GM19452 (cell line): Measurements from ENCODE around the gene FMO2.

ENCODE experiments used
- ATAC-seq: cut with Tn5 transposase; IDR thresholded peaks from one replicate; pipeline ENCODE4 v1.9.1; 2021; ENCODE audit not compliant: unreplicated experiment

FMO2 gene

DNA sequence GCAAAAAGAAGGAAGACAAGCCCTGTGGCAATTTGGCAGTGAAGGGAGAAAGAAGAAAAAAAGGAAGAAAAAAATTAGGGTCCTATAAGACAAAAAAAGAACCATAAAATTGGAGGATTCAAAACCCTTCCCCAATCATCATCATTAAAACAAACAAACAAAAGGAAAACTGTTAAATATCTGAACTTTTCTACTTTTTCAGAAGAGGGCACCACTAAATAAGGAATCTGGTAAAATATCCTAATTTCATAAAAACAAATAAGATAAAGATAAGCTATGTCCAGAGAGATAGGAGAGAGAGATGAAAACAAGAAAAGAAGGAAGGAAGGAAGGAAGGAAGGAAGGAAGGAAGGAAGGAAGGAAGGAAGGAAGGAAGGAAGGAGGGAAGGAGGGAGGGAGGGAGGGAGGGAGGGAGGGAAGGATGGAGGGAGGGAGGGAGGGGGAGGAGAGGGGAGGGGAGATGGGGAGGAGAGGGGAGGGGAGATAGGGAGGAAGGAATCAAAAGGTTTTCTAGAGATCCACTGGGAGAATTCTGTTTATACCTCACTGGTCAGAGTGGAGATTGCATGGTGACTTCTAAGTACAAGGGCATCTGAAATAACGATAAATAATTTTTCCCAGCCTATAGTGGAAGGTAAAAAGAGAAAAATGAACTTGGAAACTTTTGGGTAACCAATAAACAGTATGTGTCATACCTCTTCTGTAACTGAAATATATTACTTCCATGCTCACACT is 10.4 kb upstream of the FMO2 start:
- no peak for ATAC-seq

GRCh38 chr1:171177261-171177660 is 7.8 kb upstream of the FMO2 start:
- ATAC-seq = no peak

- ATAC-seq = no peak
These were observed 5.5 kb upstream of the FMO2 start for GRCh38 chr1:171179318-171180227.

DNA sequence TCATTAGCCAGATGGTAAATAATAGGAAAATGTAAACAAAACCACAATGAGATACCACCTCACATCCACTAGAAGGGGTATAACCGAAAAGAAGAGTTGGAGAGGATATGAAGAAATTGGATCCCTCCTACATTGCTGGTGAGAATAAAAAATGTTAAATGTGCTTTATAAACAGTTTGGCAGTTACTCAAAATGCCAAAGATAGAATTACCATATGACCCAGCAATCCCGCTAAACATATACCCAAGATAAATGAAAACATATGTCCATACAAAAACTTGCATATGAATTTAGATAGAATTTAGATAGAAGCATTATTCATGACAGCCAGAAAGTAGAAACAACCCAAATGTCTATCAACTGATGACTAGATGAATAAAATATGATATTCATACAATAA is 4.4 kb upstream of the FMO2 start:
- no peak for ATAC-seq

DNA sequence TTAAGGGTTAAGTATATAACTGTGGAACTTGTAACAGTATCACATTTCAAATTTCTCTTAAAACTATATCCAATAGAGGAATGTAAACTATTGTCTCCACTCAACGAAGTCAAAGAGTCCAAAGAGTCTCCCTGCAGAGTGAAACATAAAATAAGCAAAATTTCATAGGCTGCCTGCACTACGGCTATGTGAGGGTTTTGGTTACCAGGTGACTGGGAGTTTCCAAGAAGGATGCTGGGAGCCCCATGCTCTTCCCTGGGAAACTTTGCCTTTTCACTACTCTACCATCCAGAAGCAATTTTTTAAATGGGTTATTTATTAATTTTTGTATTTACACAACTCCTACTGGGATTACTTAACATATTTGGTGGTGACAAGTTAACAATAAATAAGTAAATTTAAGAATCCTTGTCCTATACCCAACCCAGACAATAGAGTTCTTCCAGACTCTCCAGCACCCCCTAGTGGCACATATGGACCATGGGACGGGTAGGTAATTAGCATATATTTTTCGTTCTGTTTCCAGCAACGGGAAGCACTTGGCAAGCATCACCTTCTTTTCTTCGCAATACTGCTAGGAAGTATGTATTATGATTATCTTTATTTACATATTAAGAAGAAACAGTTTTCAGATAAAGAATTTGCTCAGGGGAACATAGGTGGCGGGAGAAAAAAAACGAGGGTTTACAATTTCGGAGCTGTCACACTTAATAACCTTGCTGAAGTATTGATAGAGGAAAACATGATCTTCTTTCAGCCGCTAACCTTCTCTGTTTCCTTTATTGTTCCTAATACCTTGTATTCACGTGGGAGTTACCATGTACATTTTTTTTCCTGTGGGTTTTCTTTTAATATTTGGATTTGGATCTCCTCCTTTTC is 3.5 kb downstream of the FMO2 start:
- peak; percentile 84 for ATAC-seq

- ATAC-seq = no peak
These were observed 6.9 kb downstream of the FMO2 start for GRCh38 chr1:171191992-171192391.

- ATAC-seq = no peak
These were observed 10.7 kb downstream of the FMO2 start for GRCh38 chr1:171195767-171196166.

DNA sequence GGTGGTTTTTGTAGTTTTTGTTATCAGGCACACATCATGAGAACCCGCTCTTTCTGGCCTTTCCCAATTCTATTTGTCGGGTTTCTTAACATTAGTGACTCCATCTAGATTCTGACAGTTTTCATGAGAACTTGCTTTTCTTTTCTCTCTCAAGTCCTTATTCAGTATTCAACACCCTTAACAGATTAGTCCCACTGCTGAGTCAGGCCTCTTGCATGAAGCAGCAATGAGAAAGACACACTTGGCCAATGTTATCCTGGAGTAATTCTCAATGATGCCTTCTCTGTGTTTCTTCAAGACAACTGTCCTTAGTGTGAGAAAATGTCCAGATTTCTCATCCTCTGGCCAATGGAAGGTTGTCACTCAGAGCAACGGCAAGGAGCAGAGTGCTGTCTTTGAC is 11.3 kb downstream of the FMO2 start:
- ATAC-seq = no peak

- ATAC-seq = no peak
These were observed 13.0 kb downstream of the FMO2 start for GRCh38 chr1:171198081-171198480.

- no peak for ATAC-seq
These were observed 19.2 kb downstream of the FMO2 start for GRCh38 chr1:171204296-171204695.

GRCh38 chr1:171206204-171206977 is 21.3 kb downstream of the FMO2 start:
- ATAC-seq = no peak

- no peak for ATAC-seq
These were observed 21.9 kb downstream of the FMO2 start for GRCh38 chr1:171206978-171207355.

DNA sequence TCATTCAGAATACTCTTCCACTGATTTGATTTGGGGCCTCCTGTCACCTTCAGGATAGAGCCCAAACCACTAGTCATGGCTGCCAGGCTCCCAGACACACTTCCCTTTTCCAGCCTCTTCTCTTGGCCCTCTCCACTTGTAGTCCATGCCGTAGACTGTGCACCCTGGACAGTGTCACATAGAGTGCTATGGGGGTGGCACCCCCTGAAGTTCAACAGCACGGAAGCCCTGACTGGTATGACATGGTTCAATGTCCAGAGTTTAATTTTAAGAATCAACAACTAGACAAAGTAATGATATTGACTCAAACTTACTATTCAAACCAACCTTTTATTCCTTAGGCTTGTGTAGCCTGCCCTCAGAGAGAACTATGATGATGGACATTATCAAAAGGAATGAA is 22.3 kb downstream of the FMO2 start:
- ATAC-seq = no peak

- no peak for ATAC-seq
These were observed 25.3 kb downstream of the FMO2 start for GRCh38 chr1:171210355-171210754.

DNA sequence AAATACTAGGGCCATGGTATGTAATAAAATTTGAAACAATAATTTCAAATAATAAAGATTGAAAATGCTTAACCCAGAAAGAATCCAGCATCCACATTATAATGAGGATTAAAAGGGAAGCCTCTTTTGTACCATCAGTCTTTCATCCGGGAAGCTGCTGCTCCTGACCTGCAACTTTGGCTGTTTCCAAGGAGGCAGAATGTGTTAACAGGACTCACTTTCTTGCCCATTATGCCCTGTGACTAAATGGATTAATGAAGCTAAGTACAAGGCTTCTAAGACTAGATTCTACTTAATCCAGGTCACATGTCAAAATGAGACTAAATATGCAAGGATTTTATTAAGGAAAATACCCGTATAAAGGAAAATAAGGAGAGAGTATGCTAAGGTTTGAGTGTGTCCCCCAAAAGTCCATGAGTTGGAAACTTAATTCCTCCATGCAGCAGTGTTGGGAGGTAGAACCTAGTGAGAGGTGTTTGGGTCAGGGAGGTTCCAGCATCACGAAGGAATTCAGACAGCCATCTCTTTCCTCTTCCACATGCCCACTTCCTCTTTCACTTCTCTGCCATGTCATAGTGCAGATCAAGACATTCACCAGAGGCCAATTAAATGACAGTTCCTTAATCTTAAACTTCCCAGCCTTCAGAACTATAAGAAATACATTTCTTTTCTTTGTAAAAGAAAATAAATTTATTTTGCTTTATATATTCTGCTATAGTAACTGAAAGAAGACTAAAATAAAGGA is 27.7 kb downstream of the FMO2 start:
- no peak for ATAC-seq

- ATAC-seq = no peak
These were observed 28.7 kb downstream of the FMO2 start for GRCh38 chr1:171213559-171214454.

DNA sequence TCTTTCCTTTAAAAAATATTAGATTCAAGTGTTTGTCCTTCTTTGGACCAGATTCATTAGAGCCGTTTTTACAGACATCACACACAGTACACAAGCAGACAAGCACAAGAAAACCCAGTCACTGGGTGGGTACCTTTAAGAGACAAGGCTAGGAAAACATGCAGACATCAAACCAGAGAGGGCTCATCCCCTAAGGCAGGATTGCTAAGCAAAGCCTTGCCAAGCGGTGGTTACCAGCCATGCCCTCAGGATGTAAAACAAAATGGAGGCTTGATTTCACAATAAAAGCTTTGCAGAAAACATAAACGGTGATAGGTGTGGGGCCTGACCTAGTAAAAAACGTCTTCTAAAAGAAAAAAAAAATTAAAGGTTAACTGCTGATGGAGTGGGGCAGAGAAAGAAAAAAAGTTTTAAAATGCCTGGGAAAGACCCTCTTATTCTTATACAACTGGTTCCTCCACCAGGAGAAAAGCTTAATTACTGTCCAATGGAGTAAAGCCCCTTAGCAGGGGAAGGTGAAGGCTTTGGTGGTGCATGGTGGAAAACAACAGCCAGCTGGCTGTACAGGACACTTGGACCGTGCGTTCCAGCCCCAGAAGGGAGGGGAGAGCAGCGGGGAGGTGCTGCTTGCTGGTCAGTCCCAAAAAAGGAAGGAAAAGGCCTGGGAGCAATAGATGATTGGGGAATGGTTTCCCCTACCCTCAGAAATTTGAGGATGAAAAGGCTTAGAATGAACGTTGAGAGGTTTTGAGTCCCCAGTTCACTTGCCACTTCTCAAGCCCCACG is 32.8 kb downstream of the FMO2 start:
- no peak for ATAC-seq

GRCh38 chr1:171218661-171219060 is 33.6 kb downstream of the FMO2 start:
- ATAC-seq = no peak
